DMS153 treated with DMSO at 0.1 percent for 48 hours (cell line): ENCODE measurements around the gene EBF3.
"Not testable (repeated sequence)": the region's sequence is repeated elsewhere in the genome, so short reads cannot be mapped to it uniquely, and the experiment has no call there.

ENCODE experiments used
- DNase-seq: peaks from one replicate; lab custom pipeline; 2025; ENCODE audit not compliant: unreplicated experiment; lab: John Stamatoyannopoulos, UW

EBF3 gene

GRCh38 chr10:129929343-129930292, 34.5 kb downstream of the EBF3 start:
- no peak for DNase-seq

- DNase-seq = no peak
Observed at GRCh38 chr10:129927351-129928120, 36.5 kb downstream of the EBF3 start.

- no peak for DNase-seq
Observed at GRCh38 chr10:129926066-129927055, 37.7 kb downstream of the EBF3 start.

- no peak for DNase-seq
Observed at GRCh38 chr10:129924375-129925085, 39.5 kb downstream of the EBF3 start.

DNA sequence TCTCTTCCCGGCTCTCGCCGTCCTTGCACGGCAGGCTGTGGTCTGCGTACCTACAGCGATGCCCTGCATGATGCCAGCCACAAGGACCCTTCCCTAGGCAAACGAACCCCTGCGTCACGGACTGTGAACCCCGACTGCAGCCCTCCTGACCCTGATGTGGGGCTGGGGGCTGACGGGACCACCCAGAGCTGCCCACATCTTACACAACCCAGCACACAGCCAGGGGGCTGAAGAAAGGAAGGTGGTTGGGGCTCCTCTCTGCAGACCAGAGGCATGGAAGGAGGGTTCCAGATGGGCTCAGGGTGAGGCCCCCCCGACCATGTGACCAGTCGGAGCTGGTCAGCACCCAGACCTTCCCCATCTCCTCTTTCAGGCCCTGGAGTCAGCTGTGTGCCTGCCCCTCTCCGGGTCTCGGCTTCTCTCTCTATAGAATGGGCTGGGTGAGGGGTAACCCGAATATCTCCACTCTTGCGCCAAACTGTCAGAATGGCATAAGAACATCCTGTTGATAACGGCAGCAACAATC, 41.4 kb downstream of the EBF3 start:
- no peak for DNase-seq

- DNase-seq = no peak
Observed at GRCh38 chr10:129921801-129922597, 42.1 kb downstream of the EBF3 start.

- no peak for DNase-seq
Observed at GRCh38 chr10:129921065-129921670, 42.9 kb downstream of the EBF3 start.

GRCh38 chr10:129920187-129920586, 43.9 kb downstream of the EBF3 start:
- DNase-seq = not testable (repeated sequence)

DNA sequence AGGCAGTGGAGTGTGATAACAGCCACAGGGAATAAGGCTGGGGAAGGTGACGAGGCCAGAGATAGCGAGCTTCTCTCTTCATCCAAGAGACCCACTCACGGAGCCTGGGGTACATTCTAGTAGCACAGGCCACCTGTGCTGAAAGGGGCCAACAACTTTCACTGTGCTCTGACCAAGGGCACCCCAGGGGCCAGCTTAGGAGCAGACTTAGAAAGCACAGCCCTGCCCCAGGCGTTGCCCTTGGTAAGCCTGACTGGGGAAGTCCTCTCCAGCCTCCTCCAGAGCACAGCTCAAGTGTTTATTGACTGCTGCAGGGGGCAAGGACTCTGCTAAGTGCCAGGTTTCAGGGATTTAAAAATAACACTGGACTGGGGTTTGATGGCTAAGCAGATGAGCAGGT, 44.7 kb downstream of the EBF3 start:
- no peak for DNase-seq

DNA sequence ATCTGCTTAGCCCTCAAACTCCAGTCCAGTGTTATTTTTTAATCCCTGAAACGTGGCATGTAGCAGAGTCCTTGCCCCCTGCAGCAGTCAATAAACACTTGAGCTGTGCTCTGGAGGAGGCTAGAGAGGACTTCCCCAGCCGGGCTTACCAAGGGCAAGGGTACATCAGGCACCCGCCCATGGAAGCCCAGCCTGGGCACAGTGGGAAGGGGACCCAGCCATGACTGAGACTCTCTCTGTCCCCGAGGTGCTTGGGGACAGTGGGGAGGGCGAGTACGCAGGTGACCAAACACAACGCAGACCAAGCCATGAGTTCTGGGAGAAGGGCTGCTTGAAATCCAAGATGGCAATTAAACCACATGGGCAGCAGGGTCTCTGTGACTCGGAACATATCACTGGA, 45.2 kb downstream of the EBF3 start:
- no peak for DNase-seq

GRCh38 chr10:129918401-129918800, 45.7 kb downstream of the EBF3 start:
- no peak for DNase-seq

- no peak for DNase-seq
Observed at GRCh38 chr10:129917936-129918335, 46.1 kb downstream of the EBF3 start.

GRCh38 chr10:129916506-129916995, 47.5 kb downstream of the EBF3 start:
- no peak for DNase-seq

- DNase-seq = no peak
Observed at GRCh38 chr10:129915526-129916378, 48.3 kb downstream of the EBF3 start.

GRCh38 chr10:129914960-129915359, 49.1 kb downstream of the EBF3 start:
- DNase-seq = no peak

- DNase-seq = no peak
Observed at GRCh38 chr10:129914153-129914855, 49.8 kb downstream of the EBF3 start.
